Liver (tissue), 9 donors: ENCODE data around the gene ATP6V1F. TPM values are rescaled to one million over a fixed set of nuclear protein-coding genes. Genes with fewer than 3 reads are reported as not detected.

Source experiments
- DNase-seq: peaks from one replicate; pipeline ENCODE4 v3.0.0-alpha.2; 2017; ENCODE audit warnings: low spot score
- H3K27ac ChIP-seq, 2 donors: one replicate each; pipeline ENCODE4 v1.7.0; 2013; ENCODE audit warnings: inconsistent platforms in 2 of 2, low read length in 2 of 2, control low read depth in 1 of 2, low read depth in 1 of 2, mild to moderate bottlenecking in 1 of 2
- H3K27me3 ChIP-seq, 4 donors: one replicate each; pipeline versions ENCODE4 v1.6.1 to v1.7.0; 2013; ENCODE audit warnings: low read length in 3 of 4, inconsistent platforms in 1 of 4, mild to moderate bottlenecking in 1 of 4, moderate library complexity in 1 of 4; ENCODE audit not compliant: control insufficient read depth in 4 of 4, insufficient read depth in 4 of 4
- H3K36me3 ChIP-seq, 4 donors: one replicate each; pipeline versions ENCODE4 v1.6.1 to v1.7.0; 2013; ENCODE audit warnings: low read length in 3 of 4, mild to moderate bottlenecking in 3 of 4, low read depth in 1 of 4, moderate library complexity in 1 of 4; ENCODE audit not compliant: control insufficient read depth in 4 of 4, insufficient read depth in 3 of 4
- H3K4me1 ChIP-seq, 4 donors: one replicate each; pipeline versions ENCODE4 v1.6.1 to v1.7.0; 2013; ENCODE audit warnings: low read length in 3 of 4, mild to moderate bottlenecking in 3 of 4, moderate library complexity in 1 of 4; ENCODE audit not compliant: control insufficient read depth in 4 of 4, insufficient read depth in 4 of 4
- H3K4me3 ChIP-seq, 3 donors: one replicate each; pipeline versions ENCODE4 v1.6.1 to v1.7.0; 2013; ENCODE audit warnings: low read length in 3 of 3, control low read depth in 1 of 3, low read depth in 1 of 3, mild to moderate bottlenecking in 1 of 3
- H3K9ac ChIP-seq, 2 donors: one replicate each; pipeline ENCODE4 v1.7.0; 2013; ENCODE audit warnings: low read length in 2 of 2, mild to moderate bottlenecking in 2 of 2, moderate library complexity in 2 of 2, control low read depth in 1 of 2, low read depth in 1 of 2
- H3K9me3 ChIP-seq, 4 donors: one replicate each; pipeline versions ENCODE4 v1.6.1 to v1.7.0; 2013; ENCODE audit warnings: low read length in 3 of 4; ENCODE audit not compliant: control insufficient read depth in 4 of 4
- EGR1 ChIP-seq, 2 donors: IDR thresholded peaks; 2 replicates each; pipeline ENCODE4 v1.6.1; 2016 to 2018; ENCODE audit warnings: antibody characterized with exemption in 2 of 2, low read depth in 2 of 2
- FOXA1 ChIP-seq: IDR thresholded peaks from 2 replicates; pipeline ENCODE4 v1.6.1; 2016; ENCODE audit warnings: antibody characterized with exemption
- FOXA2 ChIP-seq: IDR thresholded peaks from 2 replicates; pipeline ENCODE4 v1.6.1; 2016; ENCODE audit warnings: antibody characterized with exemption
- GABPA ChIP-seq, 2 donors: IDR thresholded peaks in 1 of 2; conservative IDR thresholded peaks in 1 of 2; 2 replicates each; pipeline ENCODE4 v1.6.1; 2016; ENCODE audit warnings: antibody characterized with exemption in 2 of 2, mild to moderate bottlenecking in 1 of 2, moderate library complexity in 1 of 2
- HNF4A ChIP-seq, 2 donors: conservative IDR thresholded peaks; 2 replicates each; pipeline ENCODE4 v1.6.1; 2016; ENCODE audit warnings: antibody characterized with exemption in 2 of 2, mild to moderate bottlenecking in 2 of 2
- HNF4G ChIP-seq: IDR thresholded peaks from 2 replicates; pipeline ENCODE4 v1.6.1; 2016; ENCODE audit warnings: antibody characterized with exemption
- JUND ChIP-seq, 2 donors: IDR thresholded peaks; 2 replicates each; pipeline ENCODE4 v1.6.1; 2016; ENCODE audit warnings: antibody characterized with exemption in 2 of 2
- NR2F2 ChIP-seq: IDR thresholded peaks from 2 replicates; pipeline ENCODE4 v1.6.1; 2016; ENCODE audit warnings: antibody characterized with exemption
- RXRA ChIP-seq, 2 donors: IDR thresholded peaks; 2 replicates each; pipeline ENCODE4 v1.6.1; 2017 to 2018; ENCODE audit warnings: antibody characterized with exemption in 2 of 2, mild to moderate bottlenecking in 1 of 2
- SP1 ChIP-seq: IDR thresholded peaks from 2 replicates; pipeline ENCODE4 v1.6.1; 2018; ENCODE audit warnings: antibody characterized with exemption, mild to moderate bottlenecking
- TAF1 ChIP-seq: conservative IDR thresholded peaks from 2 replicates; pipeline ENCODE4 v1.6.1; 2016; ENCODE audit warnings: antibody characterized with exemption, mild to moderate bottlenecking
- YY1 ChIP-seq: IDR thresholded peaks from 2 replicates; pipeline ENCODE4 v1.6.1; 2016; ENCODE audit warnings: antibody characterized with exemption, mild to moderate bottlenecking
- WGBS: extraction: QIAGEN DNeasy Blood & Tissue Kit; methylation state at CpG from one replicate; pipeline ENCODE4 v1.1.7; 2013; 5-methylcytosine and 5-hydroxymethylcytosine counted together
- polyA plus RNA-seq, 2 donors: library from polyadenylated mRNA; stranded (reverse) in 1 of 2; unstranded in 1 of 2; fragments of 200-250 nt in 1 of 2; fragments of >200 nt in 1 of 2; fragmentation: Nextera tagmentation in 1 of 2; extraction: Ambion mirVana in 1 of 2; gene quantifications; one replicate each; pipeline versions ENCODE4 v1.2.1 to v1.2.3, GENCODE V29; 2013 to 2015
- total RNA-seq, 2 donors: library from RNA; depleted of rRNA; stranded (reverse); fragments of >200 nt; gene quantifications; one replicate each; pipeline ENCODE4 v1.2.3, GENCODE V29; 2014
- TF ChIP-seq, protein P1 (sequence below): IDR thresholded peaks from 2 replicates; pipeline ENCODE4 v1.6.1; 2016; ENCODE audit warnings: antibody characterized with exemption
- TF ChIP-seq, protein P2 (sequence below): IDR thresholded peaks from 2 replicates; pipeline ENCODE4 v1.6.1; 2016; ENCODE audit warnings: antibody characterized with exemption
- TF ChIP-seq, protein P3 (sequence below): IDR thresholded peaks from 2 replicates; pipeline ENCODE4 v1.6.1; 2016; ENCODE audit warnings: antibody characterized with exemption
- TF ChIP-seq, protein P4 (sequence below): IDR thresholded peaks from 2 replicates; pipeline ENCODE4 v1.6.1; 2016; ENCODE audit warnings: antibody characterized with exemption, mild to moderate bottlenecking
- TF ChIP-seq, protein P5 (sequence below): fragments of 150-350 bp; IDR thresholded peaks from 2 replicates; pipeline ENCODE4 v1.5.1; 2017; ENCODE audit warnings: improper control_type of control experiment, low read depth, low read length; ENCODE audit not compliant: missing input control
- donor health status: healthy.
- donor health status: healthy.
- donor health status: healthy.
- donor health status: healthy.
- donor health status: healthy.

ATP6V1F gene
- total and polyA plus RNA-seq, 4 donors, result 23.1 to 111 (median 47.1) TPM

DNA sequence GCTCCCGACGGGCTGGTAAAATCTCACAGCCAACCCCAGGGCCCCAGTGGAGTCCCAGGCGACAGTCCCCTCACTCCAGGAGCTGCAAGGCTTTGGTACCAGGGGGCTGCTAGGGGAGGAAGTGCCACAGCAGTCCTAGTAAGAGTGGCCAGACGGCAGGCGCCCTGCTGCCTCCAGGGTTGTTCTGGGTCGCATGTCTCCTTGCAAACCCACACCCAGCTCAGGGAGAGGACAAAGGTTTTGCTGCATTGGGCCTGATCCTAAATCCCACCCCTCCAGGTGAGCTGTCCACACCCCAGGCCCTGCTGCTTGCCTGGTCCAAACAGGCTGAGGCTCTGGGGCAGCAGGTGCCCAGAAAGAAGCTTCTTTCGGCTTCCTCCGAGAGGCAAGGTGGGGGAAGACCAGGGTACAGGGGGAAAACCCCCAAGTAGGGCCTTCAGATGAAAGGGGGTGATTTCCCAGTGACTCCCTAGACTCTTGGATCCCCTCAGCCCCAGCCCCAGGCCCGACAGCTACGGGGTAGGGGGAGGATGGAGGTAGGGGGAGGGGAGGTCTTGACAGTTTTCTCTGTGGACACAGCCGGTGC is 52.0 kb downstream of the ATP6V1F start:
- peaks cover 0 to 2% (median 0%) of the 10 kb centered on the region in 4 donors for H3K27me3 ChIP-seq
- 59% methylated on average over 11 of the region's 11 CpGs for WGBS
- peaks cover 4 to 17% (median 6%) of the 10 kb centered on the region in 4 donors for H3K4me1 ChIP-seq

DNA sequence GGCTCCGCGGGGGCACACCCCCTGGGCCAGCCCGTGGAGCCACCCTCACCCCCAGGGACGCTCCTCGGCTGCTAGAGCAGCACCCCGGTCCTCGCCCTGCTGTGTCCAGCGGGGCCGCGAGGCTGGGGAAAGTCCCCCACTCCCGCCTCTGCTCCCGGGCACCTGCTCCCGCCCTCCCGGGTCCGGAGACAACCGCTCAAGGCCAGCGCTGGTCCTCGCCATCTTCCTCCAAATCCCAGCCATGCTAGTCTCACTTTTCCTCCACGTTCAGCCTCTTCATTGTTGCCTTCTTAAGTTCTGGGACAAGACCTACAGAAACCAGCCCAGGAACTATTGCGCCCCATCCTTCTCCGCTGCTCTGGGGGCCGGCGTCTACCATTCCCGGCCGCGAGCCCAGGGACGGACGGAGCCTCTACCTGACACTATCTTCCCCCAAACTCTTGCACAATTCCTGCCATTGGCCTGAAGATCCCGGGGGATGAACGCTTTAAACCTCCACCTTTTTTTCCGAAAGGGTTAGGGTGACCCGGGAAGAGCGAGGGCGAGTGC is 52.7 kb downstream of the ATP6V1F start:
- peak overlapping the region in 1 of 3 donors; percentile 10 for H3K4me3 ChIP-seq
- no peak overlapping the region for H3K9ac ChIP-seq
- H3K27ac ChIP-seq, result no peak overlapping the region
- WGBS, result 8% methylated on average over 34 of the region's 34 CpGs
- DNase-seq, result no peak
- H3K27me3 ChIP-seq, result peaks cover 0 to 2% (median 0%) of the 10 kb centered on the region in 4 donors
- H3K4me1 ChIP-seq, result peaks cover under 1 to 12% (median 5%) of the 10 kb centered on the region in 4 donors
- H3K9me3 ChIP-seq, result no peaks in the 10 kb centered on the region
- H3K36me3 ChIP-seq, result no peaks in the 10 kb centered on the region
- TF ChIP-seq, protein P1, sequence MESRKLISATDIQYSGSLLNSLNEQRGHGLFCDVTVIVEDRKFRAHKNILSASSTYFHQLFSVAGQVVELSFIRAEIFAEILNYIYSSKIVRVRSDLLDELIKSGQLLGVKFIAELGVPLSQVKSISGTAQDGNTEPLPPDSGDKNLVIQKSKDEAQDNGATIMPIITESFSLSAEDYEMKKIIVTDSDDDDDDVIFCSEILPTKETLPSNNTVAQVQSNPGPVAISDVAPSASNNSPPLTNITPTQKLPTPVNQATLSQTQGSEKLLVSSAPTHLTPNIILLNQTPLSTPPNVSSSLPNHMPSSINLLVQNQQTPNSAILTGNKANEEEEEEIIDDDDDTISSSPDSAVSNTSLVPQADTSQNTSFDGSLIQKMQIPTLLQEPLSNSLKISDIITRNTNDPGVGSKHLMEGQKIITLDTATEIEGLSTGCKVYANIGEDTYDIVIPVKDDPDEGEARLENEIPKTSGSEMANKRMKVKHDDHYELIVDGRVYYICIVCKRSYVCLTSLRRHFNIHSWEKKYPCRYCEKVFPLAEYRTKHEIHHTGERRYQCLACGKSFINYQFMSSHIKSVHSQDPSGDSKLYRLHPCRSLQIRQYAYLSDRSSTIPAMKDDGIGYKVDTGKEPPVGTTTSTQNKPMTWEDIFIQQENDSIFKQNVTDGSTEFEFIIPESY, result no peak
- no peak for TF ChIP-seq YY1
- TF ChIP-seq, protein P2, sequence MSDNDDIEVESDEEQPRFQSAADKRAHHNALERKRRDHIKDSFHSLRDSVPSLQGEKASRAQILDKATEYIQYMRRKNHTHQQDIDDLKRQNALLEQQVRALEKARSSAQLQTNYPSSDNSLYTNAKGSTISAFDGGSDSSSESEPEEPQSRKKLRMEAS, result no peak
- TF ChIP-seq FOXA2, result no peak
- no peak for TF ChIP-seq FOXA1
- TF ChIP-seq, protein P3, sequence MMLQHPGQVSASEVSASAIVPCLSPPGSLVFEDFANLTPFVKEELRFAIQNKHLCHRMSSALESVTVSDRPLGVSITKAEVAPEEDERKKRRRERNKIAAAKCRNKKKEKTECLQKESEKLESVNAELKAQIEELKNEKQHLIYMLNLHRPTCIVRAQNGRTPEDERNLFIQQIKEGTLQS, result no peak
- no peak for TF ChIP-seq JUND (IDR thresholded peaks at IDR 0.05)
- TF ChIP-seq NR2F2, result no peak
- TF ChIP-seq, protein P4, sequence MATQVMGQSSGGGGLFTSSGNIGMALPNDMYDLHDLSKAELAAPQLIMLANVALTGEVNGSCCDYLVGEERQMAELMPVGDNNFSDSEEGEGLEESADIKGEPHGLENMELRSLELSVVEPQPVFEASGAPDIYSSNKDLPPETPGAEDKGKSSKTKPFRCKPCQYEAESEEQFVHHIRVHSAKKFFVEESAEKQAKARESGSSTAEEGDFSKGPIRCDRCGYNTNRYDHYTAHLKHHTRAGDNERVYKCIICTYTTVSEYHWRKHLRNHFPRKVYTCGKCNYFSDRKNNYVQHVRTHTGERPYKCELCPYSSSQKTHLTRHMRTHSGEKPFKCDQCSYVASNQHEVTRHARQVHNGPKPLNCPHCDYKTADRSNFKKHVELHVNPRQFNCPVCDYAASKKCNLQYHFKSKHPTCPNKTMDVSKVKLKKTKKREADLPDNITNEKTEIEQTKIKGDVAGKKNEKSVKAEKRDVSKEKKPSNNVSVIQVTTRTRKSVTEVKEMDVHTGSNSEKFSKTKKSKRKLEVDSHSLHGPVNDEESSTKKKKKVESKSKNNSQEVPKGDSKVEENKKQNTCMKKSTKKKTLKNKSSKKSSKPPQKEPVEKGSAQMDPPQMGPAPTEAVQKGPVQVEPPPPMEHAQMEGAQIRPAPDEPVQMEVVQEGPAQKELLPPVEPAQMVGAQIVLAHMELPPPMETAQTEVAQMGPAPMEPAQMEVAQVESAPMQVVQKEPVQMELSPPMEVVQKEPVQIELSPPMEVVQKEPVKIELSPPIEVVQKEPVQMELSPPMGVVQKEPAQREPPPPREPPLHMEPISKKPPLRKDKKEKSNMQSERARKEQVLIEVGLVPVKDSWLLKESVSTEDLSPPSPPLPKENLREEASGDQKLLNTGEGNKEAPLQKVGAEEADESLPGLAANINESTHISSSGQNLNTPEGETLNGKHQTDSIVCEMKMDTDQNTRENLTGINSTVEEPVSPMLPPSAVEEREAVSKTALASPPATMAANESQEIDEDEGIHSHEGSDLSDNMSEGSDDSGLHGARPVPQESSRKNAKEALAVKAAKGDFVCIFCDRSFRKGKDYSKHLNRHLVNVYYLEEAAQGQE, result no peak
- no peak for TF ChIP-seq HNF4A (conservative IDR thresholded peaks at IDR 0.05)
- TF ChIP-seq GABPA (IDR thresholded peaks at IDR 0.05 in 1 of 2, conservative IDR thresholded peaks at IDR 0.05 in 1 of 2), result no peak
- TF ChIP-seq, protein P5, sequence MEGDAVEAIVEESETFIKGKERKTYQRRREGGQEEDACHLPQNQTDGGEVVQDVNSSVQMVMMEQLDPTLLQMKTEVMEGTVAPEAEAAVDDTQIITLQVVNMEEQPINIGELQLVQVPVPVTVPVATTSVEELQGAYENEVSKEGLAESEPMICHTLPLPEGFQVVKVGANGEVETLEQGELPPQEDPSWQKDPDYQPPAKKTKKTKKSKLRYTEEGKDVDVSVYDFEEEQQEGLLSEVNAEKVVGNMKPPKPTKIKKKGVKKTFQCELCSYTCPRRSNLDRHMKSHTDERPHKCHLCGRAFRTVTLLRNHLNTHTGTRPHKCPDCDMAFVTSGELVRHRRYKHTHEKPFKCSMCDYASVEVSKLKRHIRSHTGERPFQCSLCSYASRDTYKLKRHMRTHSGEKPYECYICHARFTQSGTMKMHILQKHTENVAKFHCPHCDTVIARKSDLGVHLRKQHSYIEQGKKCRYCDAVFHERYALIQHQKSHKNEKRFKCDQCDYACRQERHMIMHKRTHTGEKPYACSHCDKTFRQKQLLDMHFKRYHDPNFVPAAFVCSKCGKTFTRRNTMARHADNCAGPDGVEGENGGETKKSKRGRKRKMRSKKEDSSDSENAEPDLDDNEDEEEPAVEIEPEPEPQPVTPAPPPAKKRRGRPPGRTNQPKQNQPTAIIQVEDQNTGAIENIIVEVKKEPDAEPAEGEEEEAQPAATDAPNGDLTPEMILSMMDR, result no peak
- TF ChIP-seq EGR1 (IDR thresholded peaks at IDR 0.05; ENCODE audit: low read depth in 2 of 2), result no peak
- no peak for TF ChIP-seq RXRA (IDR thresholded peaks at IDR 0.05)
- no peak for TF ChIP-seq SP1

More for the DNA sequence above, 52.0 kb downstream of the ATP6V1F start:
- H3K9ac ChIP-seq, result no peak overlapping the region
- no peaks in the 10 kb centered on the region for H3K36me3 ChIP-seq
- no peak for DNase-seq
- no peak overlapping the region for H3K4me3 ChIP-seq
- no peak overlapping the region for H3K27ac ChIP-seq
- TF ChIP-seq RXRA (IDR thresholded peaks at IDR 0.05) (no peak), NR2F2 (no peak), JUND (IDR thresholded peaks at IDR 0.05) (no peak), TAF1 (no peak), HNF4A (conservative IDR thresholded peaks at IDR 0.05) (no peak), HNF4G (no peak), YY1 (no peak)
- H3K9me3 ChIP-seq, result no peaks in the 10 kb centered on the region
